ENCODE measurements around the gene RICTOR. TPM values are rescaled to one million over a fixed set of nuclear protein-coding genes. Genes with fewer than 3 reads are reported as not detected.

The RICTOR gene
- polyA plus RNA-seq, 3 donors = 24.3 to 25.6 (median 25.5) TPM

DNA sequence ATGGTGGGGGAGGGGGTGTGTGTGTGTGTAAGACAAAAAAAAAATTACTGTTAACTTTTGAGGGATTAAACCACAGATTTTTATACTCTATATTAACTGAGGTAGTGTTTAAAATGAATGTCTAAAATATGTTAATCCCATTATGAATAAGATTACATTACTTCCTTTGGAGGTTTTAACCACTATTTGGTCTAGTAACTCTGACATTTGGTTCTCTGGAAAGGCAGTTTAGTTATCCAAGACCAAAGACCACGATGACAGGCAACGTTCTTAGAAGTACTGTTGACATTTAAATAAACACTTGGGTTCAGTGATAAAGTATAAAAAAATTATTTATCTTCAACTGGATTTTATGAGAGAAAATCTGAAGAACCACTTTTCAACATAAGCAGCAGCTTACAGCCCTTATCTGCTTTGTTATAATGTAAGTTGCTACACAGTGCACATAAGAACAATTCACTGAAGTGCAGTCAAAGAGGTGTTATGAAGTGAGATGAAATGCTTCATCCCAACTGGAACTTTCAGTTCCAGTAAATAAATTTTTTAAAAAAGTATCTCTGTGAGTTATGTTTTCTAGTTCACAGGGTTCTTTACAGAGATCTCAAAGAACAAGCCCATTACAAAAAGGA lies 133.9 kb downstream of the RICTOR start:
- DNase-seq (ENCODE audit: low read depth in 3 of 3, low spot score in 2 of 3) = no peak

DNA sequence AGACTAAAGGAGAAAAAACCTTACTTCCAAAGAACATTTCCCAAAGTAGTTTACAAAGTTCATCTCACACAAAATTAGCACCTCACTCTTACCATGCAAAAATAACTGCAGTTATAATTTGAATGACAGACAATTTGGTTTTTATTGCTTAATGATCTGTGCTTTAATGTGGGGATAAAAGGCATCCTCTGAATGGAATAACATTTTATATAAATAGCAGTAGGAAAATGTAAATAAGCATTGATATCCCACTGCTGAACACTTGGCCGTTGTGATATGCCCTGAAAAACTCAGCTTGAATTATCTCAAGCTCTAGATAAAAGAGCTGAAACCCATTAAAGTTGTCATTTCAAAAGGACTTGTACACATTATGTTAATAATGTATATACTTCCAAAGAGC lies 135.2 kb downstream of the RICTOR start:
- no peak for DNase-seq (ENCODE audit: low read depth in 3 of 3, low spot score in 2 of 3)

DNA sequence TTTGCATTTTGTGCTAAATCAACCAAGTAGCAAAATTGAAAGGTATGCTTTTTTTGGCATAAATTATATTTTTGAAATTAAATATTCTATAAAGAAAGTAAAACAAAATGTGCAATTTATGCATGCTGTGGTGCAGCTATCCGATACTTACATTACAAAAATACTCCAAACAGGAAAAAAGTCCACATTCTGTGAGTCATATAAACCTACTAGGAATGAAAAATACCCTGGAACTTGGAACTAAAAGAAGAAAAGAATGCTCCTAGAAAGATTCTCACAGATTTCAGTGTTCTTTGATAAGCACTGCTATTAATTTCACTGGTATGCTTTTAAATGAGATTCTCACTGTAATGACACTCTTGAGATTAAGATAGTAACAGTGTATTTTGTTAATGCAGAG lies 135.8 kb downstream of the RICTOR start:
- DNase-seq (ENCODE audit: low read depth in 3 of 3, low spot score in 2 of 3) = no peak

DNA sequence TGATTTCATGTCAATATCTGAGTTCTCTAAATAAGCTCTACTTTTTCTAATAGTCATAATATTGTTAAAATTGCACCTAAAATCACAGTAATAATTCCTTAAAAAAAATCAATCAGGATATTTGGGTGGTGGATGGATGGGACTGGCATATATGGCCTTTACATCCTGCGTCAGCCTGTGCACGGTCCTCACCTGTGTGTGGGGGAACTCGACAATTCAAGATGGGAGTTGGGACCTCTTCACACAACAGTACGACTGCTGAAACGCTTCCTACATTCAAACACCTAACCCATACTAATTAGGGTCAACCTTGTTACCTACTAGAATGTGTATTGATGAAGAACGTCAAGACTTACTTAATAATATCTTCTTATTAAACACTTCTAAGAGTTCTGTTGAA lies 137.9 kb downstream of the RICTOR start:
- DNase-seq (ENCODE audit: low read depth in 3 of 3, low spot score in 2 of 3) = no peak

DNA sequence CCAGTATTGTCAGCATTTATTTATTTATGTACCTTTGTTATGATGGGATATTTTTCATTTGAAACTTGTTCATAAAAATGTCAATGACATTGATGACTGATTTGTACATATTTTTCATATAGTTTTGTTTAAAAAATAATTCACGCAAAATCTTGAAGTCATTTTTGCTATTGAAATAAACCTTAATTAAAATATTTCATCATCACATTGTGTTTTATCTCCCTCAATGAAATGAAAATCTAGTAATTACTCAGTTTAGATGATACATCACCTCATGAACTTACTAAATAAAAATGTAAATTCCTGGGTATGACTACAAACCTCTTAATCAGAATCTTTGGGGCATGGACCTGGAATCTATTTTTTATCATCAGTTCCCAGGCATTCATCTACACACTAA lies 138.8 kb downstream of the RICTOR start:
- DNase-seq (ENCODE audit: low read depth in 3 of 3, low spot score in 2 of 3) = no peak

DNA sequence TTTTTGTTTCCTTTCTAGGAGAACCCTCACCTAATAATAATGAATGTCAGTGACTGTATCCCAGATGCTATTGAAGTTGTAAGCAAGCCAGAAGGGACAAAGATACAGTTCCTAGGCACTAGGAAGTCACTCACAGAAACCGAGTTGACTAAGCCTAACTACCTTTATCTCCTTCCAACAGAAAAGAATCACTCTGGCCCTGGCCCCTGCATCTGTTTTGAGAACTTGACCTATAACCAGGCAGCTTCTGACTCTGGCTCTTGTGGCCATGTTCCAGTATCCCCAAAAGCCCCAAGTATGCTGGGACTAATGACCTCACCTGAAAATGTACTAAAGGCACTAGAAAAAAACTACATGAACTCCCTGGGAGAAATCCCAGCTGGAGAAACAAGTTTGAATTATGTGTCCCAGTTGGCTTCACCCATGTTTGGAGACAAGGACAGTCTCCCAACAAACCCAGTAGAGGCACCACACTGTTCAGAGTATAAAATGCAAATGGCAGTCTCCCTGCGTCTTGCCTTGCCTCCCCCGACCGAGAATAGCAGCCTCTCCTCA lies 141.3 kb downstream of the RICTOR start:
- DNase-seq (ENCODE audit: low read depth in 3 of 3, low spot score in 2 of 3) = no peak

DNA sequence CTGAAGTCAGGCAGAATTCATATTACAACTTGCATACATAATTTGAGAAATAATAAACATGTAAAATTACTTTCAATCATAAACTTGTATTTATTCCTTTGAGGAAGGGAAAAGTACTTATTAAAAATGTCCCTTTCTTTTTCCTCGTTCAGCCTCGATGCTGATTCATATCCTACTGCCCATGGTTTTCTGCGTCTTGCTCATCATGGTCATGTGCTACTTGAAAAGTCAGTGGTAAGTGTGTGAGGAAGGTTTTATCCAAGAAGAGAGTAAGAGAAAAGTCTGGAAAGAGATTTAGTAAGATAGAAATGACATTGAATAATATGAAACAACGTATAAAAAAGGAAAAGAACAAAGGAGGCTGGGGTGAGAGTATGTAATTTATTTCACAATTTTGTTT lies 142.5 kb downstream of the RICTOR start:
- no peak for DNase-seq (ENCODE audit: low read depth in 3 of 3, low spot score in 2 of 3)

DNA sequence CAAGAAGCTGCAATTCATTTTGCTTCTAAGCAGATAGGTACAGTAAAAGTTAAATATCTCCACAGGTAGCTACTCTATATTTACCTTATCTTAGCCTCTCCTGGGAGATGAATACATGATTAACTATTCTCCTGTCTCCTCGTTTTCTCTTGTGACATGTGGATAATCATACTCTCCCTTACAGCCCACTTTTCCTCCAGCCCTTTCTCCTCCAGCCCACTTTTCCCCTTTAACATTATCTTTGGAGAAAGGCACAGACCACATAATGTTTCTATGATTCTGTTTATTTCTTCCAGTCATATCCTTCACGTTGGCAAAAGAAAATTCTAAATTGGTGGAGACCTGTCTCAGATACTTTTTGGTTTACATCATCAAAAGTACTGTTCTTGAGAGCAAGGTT lies 144.4 kb downstream of the RICTOR start:
- DNase-seq (ENCODE audit: low read depth in 3 of 3, low spot score in 2 of 3) = no peak

DNA sequence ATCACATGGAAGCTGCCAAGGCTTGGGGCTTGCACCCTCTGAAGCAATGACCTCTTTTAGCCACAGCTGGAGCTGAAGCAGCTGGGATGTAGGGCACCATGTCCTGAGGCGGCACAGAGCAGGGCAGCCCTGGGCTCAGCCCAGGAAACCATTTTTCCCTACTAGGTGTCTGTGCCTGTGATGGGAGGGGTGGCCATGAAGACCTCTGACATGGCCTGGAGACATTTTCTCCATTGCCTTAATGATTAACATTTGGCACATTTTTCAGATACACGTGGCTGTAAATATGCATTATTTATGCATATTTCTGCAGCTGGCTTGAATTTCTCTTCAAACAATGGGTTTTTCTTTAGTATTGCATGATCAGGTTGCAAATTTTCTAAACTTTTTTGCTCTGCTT lies 146.7 kb downstream of the RICTOR start:
- no peak for DNase-seq (ENCODE audit: low read depth in 3 of 3, low spot score in 2 of 3)

DNA sequence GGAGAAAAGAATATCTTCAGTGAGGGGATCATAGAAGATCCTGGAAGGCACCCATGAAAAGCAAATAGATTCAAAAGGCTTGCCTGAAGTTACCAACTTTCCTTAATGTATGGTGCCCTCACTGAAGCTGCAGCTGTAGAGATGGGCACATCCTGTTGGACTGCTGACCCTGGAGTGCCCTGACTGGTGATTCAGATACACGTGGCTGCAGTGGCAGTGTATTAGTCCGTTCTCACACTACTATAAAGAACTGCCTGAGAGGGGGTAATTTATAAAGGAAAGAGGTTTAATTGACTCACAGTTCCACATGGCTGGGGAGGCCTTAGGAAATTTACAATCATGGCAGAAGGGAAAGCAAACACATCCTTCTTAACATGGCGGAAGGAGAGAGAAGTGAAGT lies 148.1 kb downstream of the RICTOR start:
- no peak for DNase-seq (ENCODE audit: low read depth in 3 of 3, low spot score in 2 of 3)

DNA sequence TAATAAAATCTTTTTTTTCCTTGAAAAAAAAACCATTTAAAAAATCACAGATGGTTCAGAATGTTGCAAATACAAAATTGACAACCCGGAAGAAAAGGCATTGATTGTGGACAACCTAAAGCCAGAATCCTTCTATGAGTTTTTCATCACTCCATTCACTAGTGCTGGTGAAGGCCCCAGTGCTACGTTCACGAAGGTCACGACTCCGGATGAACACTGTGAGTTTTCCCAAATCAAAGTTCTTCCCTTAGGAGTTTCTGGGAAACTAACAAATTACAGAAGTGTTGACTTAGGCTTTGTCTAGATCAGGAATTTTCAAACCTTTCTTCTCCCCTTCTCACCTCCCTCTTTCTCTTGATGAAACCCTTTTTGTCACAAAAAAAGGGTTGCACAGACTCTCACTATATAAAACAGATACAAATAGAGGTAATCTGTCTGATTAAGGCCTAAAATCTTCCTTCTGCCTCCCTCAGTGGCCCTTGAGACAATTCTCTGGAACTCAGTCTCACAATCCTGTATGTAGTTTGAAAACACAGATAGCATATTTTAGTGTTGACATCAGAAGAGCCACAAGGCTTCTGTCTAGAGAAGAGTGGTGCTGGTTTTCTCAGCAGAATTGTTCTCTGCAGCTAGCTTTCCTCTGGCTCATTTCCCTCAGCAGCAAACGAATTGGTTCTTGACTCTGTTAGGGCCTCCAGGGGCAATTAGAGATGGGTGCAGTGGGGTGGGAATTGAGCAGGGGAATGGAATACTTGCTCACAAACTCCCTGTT lies 148.9 kb downstream of the RICTOR start:
- no peak for DNase-seq (ENCODE audit: low read depth in 3 of 3, low spot score in 2 of 3)

DNA sequence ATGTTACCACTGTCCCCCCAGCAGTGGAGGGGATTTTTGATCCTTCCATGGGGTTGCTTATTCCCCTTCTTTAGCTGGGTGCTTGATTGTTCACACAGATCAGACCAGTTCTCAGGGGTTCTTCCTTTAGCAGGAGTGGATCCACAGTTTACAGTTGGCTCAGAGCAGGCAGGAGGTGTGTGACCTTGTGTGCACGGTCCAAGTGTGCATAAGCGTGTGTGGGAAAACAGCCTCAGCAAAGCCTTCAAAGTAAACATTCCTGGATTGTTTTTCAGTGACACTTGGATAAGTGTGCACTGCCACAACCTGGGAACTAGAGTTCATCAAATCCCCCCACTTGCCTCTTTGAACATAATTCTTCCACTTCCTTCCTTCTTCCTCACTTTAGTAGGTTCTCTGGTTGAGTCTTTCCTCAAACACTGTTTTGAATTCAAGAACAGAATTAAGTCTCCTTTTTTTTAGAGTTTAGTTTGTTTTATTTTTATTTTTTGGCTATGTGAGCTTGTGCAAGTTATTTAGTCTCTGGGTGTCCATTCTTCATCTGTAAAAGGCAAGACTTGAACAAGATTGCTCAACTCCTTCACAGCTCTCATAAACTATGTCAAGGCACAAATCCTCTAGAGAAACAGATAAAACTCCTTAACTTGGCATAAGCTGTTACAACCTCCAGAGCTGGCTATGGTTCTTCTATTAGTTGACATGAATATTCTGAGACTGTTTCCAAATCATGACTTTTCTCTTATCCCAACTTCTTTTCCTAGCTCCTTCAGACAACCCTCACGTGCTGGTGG lies 150.3 kb downstream of the RICTOR start:
- no peak for DNase-seq (ENCODE audit: low read depth in 3 of 3, low spot score in 2 of 3)

DNA sequence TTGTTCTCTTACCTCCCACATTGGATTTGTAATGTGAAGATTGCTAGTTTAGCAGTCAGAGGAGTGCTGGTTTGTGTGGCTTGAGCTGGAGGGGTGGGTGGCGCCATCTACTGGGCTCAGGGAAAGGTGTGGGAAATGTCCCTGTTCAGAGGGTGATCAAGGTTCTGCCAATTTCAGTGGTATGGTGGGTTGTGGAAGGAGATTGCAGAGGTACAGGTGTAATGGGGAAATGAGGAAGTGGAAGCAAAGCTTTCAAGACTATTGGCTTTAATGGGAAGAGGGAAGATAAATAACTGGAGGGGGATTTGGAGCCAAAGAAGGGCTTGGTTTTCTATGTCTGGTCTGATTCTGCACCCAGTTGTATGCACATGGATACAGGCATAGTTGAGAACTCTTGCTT lies 152.0 kb downstream of the RICTOR start:
- DNase-seq (ENCODE audit: low read depth in 3 of 3, low spot score in 2 of 3) = peak in 2 of 3 donors; percentile 7 to 26

DNA sequence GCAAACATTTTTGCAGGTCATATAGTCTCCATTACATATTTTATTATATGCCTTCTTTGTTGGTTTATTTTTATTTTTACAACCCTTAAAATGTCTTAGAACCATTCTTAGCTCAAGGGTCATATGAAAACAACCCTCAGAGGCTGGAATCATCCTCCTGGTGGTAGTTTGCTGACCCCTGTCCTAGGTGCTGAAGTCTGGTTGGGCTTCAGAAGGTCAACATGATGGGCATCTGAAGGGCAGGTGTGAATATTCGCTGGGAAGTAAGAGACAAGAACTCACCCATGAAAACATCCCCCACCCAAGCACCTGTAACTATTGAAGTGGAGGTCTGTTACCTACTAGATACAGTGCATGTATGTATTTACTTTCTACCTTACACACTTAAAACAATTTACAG lies 153.0 kb downstream of the RICTOR start:
- DNase-seq (ENCODE audit: low read depth in 3 of 3, low spot score in 2 of 3) = no peak

DNA sequence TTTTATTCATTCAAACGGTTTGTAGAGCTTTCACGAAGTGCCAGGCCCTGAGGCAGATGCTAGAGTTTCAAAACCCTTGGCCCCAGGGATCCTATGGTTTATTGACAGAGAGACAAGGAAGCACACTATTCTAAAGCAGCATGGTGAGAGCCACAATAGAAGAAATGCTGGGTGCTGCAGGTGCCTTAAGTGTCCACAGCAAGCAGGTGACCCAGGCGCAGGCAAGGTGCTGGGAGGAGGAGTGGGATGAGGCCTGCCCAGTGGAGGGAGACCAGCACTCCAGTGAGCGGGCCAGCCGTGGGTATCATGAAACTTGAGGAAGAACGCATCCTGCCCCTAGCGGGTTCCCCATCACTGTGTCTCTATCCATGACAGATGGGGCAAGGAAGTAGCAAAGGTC lies 157.4 kb downstream of the RICTOR start:
- DNase-seq (ENCODE audit: low read depth in 3 of 3, low spot score in 2 of 3) = no peak

DNA sequence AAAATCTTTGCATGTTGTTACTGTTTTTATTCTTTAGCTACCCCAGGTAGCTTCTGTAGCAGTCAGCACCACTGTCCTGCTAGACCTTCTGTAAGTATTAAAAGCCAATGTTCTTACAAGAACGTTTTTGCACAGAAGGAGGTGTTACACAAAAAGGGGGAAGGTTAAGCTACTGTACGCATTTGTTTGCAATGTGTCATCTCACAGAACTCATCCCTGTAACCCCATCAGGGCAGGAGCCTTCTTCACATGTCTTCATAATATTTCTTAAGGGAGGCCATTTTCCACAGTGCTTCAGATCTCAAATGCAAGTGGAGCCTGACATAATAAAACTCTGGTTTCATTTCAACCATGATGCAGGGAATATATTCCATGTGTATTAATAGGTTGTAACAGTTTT lies 160.5 kb downstream of the RICTOR start:
- DNase-seq (ENCODE audit: low read depth in 3 of 3, low spot score in 2 of 3) = no peak

DNA sequence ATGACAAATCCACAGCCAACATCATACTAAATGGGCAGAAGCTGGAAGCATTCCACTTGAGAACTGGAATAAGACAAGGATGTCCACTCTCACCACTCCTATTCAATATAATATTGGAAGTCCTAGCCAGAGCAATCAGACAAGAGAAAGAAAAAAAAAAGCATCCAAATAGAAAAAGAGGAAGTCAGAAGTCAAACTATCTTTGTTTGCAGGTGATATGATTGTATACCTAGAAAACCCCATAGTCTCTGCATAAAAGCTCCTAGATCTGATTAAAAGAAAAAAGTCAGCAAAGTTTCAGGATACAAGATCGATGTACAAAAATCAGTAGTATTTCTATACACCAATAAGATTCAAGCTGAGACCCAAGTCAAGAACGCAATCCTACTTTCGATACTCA lies 162.3 kb downstream of the RICTOR start:
- no peak for DNase-seq (ENCODE audit: low read depth in 3 of 3, low spot score in 2 of 3)

DNA sequence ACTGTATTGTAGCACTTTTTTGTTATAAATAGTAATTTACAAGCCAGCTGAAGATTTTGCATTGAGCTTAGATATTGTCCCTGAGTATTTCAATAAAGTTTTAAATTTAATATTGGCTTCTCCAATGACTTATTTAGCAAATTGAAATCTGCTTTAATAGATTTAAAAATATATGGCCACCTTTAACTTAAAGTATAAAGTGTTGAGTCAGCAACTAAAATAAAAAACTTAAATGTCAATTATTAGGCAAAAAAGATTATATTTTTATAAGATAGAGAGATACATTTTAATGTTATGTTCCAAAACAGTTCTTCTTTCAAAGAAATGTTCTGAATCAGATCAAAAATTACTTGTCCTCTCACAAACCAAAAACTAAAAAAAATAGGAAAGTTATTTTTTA lies 167.7 kb downstream of the RICTOR start:
- no peak for DNase-seq (ENCODE audit: low read depth in 3 of 3, low spot score in 2 of 3)

DNA sequence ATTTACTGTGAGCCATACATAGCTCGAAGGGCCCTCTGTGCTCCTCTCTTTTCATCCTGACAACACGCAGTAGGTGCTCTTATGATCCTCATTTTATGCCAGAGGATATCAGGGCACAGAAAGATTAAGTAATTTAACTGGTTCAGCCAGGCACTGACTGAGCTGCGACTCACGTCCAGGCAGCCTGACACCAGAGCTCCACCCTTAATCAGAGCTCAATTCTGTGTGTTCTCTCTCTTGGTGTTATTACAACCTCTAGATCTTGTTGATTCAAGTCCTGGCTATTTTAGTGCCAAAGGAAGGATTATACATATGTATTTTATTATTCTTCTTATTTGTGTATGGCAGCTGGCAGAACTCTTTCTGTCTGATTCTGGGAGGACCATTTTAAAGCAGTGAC lies 168.7 kb downstream of the RICTOR start:
- no peak for DNase-seq (ENCODE audit: low read depth in 3 of 3, low spot score in 2 of 3)

DNA sequence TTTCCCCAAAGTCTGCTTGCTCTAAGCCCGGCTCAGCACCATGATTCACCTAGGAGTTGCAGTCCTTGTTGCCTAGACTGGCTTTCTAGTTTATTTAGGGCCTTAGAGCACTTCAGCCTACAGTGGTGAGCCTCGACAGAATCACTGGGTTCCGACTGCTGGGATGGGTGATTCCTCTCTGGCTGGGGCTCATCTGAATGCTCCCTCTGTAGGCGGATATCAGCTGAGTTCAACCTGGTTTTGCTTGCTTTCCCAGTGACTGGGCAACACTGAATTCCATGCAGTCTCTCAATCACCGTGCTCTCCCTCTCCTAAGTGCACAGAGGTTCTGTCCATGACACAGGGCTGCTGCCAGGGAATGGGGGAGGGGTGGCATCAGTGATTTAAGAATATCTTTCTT lies 174.3 kb downstream of the RICTOR start:
- DNase-seq (ENCODE audit: low read depth in 3 of 3, low spot score in 2 of 3) = no peak

DNA sequence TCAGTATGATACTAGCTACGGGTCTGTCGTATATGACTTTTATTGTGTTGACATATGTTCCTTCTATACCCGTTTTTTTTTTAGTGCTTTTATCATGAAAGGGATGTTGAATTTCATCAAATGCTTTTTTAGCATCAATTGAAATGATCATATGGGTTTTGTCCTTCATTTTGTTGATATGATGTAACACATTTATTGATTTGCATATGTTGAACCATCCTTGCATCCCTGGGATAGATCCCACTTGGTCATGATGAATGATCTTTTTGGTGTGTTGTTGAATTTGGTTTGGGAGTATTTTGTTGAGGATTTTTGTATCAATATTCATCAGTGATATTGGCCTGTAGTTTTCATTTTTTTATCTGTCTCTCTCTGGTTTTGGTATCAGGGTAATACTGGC lies 177.4 kb downstream of the RICTOR start:
- no peak for DNase-seq (ENCODE audit: low read depth in 3 of 3, low spot score in 2 of 3)

DNA sequence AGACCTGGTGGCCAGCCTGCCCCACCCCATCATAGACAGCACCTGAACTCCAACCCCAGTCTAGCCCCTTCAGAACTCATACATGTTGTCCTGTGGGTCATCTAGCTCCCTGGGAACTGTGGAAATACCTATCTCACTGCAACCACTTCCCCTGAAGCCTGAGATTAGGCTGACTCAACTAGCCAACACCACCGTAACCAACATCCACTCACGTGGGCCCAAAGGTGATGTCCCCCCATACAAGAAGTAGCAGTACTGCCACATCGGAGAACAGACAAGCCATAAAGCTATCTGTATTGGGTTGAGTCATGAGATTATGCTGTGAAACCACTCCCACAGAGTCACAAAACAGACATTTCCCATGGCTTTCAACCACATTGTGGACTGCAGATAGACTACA lies 181.8 kb downstream of the RICTOR start:
- DNase-seq (ENCODE audit: low read depth in 3 of 3, low spot score in 2 of 3) = no peak
